Left hindlimb (tissue), 1 donor: ENCODE results near the gene RTN4RL2.

Experiments
- DNase-seq: peaks from one replicate; pipeline ENCODE4 v3.0.0-alpha.2; 2018

The RTN4RL2 gene

GRCh38 chr11:57463671-57464538 is 3.6 kb downstream of the RTN4RL2 start:
- no peak for DNase-seq

DNA sequence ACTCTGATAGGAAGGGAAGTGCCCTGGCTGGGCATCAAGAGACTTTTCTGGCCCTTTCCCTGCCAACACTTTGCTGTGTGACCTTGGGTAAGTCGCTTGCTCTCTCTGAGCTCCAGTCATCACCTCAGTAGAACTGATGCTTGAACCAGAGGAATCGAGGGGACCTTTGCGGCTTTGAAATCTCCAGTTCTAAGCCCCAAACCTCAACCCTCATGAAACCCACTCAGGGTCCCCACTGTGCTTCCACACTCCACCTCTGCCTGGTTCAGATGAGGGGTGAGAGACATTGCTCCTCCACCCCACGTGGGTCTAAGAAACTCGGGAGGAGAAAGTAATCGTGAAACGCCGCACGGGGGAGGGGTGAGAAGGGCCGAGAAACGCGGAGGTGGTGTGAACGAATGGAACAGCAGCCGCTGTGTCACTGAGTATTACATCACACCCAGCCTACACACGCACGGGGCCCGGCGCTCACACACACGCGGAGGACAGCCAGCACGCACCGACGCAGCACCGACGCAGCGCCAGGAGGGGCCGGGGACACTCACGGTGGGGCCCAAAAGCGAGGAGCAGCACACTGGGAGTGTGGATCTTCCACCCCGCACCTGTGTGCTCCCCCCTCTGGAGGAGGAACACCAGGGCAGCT is 4.3 kb downstream of the RTN4RL2 start:
- DNase-seq = no peak

DNA sequence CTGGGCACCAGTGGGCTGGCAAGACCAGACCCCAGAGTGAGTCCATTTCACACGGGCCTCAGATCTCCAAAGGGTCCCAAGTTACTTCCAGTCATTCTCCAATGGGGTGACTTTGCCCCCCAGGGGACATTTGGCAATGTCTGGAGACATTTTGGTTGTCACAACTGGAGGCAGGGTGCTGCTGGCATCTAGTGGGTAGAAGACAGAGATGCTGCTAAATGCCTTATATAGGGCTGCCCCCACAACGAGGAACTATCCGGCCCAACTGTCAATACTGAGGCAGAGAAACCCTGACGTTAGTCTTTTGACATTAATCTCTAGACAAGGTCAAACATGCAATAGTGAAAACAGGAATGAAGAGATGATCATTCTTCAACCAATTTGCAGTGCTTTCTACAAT is 6.4 kb downstream of the RTN4RL2 start:
- DNase-seq = no peak

GRCh38 chr11:57467508-57468157 is 7.3 kb downstream of the RTN4RL2 start:
- DNase-seq = no peak

- DNase-seq = no peak
Observed at GRCh38 chr11:57468276-57468675, 7.9 kb downstream of the RTN4RL2 start.

GRCh38 chr11:57469268-57469667 is 8.9 kb downstream of the RTN4RL2 start:
- DNase-seq = no peak

DNA sequence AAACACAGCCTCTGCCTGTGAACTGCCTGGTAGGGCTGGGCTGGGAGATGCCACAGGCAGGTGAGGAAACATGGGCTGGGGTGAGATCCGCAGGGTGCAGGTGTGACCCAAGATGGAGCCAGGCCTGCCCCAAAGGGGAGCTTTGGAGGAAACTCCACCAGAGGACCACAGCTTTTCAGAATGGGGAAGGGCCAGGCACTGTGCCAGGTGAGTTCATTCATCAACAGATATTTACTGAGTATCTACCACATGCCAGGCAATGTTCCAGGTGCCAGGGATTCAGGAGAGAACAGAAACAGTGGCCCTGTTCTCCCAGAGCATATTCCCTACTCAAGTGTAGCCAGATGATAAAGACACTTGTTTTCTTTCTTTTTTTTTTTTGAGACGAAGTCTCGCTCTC is 11.2 kb downstream of the RTN4RL2 start:
- no peak for DNase-seq

DNA sequence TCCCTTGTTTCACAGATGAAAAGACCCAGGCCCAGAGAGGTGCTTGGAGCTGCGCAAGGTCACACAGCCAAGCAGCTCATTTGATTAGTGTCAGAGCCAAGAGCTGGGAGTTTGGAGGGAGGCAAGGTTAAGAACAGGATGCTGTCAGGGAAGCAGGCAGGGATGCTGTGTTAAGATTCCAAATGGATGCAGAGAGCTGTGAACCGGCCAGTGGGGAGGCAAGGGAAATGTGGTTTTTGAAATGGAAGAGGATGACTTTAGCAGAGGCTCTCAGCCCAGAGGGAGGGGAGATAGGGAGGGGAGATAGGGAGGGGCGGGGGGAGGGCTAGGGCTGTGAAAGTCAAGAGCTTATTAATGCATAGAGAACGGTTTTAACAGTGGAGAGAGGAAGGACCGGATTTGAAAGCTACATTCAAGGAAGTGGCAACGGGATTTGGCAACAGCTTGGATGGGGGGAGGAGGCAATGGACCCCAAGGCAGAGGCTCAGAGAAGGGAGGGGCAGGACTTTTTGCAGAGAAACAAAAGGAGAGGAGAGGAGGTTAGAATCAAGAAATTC is 13.0 kb downstream of the RTN4RL2 start:
- no peak for DNase-seq

DNA sequence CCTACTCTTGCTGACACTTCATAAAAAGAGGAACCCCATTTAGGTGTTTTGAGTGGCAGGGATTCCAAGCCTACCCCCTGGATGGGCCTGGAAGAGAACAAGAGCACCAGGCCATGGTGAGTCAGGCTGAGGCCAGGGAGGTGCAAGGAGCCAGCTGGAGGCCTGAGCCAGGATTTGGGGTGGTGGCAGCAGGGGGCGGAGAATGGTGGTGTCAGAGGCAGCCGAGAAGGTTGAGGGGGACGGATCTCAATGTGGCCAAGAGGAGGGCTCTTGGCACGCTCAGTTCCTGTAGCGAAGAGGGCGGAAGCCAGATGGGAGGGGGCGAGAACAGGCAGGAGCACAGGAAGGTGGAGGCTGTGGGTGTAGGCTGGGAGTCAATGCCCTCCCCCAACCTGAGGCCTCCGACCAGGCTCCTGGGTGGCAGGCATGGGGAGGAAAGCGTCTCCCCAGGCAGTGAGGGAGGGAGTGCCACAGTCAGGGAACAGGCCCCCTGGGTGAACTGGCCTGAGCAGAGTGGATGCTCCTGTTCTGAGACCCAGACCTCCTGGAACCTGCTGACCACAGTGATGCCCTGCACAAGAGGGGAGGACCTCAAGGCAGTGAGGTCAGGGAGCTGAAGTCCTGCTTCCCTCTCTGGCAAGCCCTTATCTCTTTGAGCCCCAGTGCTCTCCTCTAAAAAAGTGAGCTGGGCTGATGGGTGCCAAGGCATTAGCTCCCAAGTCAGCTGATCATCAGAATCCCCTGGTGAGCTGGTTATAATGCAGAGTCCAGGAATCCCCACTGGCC is 13.9 kb downstream of the RTN4RL2 start:
- DNase-seq = peak; percentile 66

GRCh38 chr11:57474803-57475115 is 14.4 kb downstream of the RTN4RL2 start:
- no peak for DNase-seq

- DNase-seq = no peak
Observed at GRCh38 chr11:57475191-57475590, 14.9 kb downstream of the RTN4RL2 start.

DNA sequence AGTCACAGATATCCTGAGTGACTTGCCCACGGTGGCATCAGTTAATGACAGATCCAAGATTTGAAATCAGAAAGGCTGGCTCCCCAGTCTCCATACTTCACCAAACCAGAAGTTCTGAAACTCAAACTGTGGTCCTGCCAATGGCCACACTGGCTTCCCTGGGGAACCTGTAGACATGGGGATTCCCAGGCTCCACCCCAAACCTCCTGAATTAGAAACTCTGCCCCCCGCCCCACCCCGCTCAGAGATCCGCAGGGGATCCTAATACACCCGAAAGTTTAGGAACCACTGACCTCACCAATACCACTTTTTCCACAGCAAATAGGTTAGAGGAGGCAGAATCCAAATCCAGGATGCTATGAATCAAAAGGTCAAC is 15.3 kb downstream of the RTN4RL2 start:
- no peak for DNase-seq

DNA sequence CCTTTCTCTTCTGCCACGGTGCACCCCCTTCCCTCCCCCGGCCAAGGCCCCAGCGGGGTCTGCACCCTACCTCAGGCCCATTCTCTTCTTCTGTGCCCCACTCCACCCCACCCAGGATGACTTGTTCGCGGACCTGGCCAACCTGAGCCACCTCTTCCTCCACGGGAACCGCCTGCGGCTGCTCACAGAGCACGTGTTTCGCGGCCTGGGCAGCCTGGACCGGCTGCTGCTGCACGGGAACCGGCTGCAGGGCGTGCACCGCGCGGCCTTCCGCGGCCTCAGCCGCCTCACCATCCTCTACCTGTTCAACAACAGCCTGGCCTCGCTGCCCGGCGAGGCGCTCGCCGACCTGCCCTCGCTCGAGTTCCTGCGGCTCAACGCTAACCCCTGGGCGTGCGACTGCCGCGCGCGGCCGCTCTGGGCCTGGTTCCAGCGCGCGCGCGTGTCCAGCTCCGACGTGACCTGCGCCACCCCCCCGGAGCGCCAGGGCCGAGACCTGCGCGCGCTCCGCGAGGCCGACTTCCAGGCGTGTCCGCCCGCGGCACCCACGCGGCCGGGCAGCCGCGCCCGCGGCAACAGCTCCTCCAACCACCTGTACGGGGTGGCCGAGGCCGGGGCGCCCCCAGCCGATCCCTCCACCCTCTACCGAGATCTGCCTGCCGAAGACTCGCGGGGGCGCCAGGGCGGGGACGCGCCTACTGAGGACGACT is 15.9 kb downstream of the RTN4RL2 start:
- DNase-seq = no peak

DNA sequence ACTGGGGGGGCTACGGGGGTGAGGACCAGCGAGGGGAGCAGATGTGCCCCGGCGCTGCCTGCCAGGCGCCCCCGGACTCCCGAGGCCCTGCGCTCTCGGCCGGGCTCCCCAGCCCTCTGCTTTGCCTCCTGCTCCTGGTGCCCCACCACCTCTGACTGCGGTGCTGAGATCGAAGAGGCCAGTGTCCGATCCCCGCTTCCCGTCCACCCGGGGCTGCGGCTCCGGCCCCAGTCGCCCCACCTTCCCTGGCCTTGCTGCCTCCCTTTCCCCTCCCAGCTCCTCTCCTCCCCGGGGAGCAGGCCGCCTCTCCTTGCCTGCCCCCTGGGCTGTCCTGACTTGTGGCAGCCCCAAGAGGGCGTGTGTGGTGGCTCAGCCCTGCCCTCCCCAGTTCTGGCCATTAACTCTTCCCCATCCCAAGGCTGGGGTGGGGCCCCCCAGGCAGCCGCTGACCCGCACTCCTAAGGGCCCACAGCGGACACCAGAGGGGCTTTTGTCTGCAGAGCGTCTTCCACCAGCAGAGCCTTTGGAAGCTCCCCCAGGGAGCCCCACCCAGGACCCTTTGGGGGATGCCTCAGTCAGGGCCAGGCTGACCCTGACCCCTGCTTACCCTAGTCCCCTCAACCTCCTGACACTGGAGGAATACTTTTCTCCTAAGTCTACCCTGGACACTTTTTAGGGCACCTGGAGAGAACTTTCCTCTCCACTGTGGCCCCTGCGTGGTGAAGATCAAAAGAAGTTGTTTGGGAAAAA is 16.6 kb downstream of the RTN4RL2 start:
- no peak for DNase-seq

DNA sequence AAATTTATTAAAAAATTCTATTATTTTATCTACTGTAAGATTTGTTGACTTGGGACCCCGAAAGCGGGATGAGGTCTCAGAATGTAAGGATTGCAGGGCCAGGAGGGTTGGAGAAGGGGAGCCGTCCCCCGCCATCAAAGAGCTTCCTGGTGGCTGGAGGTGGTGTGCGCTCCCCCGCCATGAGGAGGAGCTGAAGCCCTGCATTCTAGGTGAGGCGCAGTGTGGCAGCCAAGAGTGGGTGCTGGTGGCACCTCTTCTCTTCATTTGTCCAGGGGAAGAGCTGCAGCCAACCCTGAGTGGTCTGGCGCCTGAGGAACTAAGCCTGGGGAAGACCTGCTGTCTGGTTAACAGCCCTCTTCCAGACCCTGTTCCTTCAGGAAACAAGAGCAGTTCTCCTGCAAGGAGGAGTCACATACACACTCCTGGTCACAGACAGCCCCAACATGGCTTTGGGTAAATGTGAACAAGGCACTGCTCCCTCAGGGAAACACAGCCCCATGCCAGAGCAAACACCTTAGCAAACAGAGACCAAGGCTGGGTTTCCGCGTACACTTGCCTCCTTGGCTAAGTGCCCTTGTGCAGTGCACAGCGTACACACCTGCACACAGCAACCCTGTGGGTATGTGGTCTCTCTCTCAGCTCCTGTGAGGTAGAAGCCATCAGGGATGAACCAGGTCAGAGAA is 17.3 kb downstream of the RTN4RL2 start:
- DNase-seq = no peak

DNA sequence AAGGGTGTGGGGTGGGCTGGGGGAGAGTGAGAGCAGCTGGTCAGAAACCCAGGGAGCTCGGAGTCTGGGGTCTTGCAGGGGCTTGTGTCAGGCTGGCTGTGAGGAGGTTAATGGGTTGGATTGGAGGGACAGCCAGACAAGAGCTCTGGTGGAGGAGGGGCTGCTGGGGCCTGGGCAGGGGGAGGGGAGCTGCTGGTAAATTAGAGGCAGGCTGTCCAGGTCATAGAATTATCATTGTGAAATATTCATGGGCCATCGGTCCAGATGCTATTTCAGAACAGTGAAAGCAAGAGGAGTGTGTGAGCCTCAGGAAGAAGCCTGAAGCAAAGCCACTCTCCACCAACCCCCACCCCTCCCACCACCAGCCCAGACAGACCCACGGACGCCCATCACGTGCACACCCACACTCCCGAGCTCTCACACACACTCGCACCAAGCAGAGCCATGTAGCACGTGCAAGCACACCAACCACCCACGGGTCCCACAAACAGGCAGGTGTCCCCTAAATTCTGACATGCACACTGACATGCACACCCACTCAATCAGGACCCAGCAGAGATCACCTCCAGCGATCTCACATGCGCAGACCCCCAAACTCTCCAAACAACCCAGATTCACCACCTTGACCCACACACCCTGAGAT is 18.8 kb downstream of the RTN4RL2 start:
- no peak for DNase-seq

- no peak for DNase-seq
Observed at GRCh38 chr11:57479911-57480310, 19.6 kb downstream of the RTN4RL2 start.

DNA sequence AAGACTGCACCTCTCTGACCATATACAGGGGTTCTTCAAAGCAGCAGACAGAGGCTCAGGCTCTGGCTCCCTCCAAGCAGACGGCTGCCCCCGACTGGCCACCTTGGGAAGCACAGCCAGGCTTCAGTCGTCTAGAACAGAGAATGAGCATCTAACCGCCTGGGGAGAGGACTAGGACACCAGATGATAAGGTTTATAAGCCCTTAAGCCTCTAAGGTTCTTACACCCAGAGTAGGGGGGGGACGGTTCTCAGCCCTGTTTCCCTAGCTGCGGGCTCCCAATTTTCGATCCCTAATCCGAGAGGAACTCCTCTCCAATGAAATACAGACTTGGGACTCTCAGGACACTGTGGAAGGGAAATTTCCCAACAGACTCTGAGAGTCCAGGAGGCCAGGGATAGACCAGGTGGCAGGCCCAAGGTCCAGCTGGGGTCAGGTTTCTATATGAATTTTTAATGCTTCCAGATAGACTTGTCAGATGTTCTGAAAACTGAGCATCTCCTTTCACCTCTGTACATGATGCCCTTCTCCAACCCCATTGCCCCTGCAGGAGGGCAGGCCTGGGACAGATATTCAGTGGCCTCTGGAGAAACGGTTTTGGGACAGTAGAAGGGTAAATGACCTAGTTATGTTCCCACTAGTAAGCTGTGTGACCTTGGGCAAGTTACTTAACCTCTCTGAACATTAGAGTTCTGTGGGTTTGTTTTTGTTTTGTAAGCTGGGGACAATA is 20.2 kb downstream of the RTN4RL2 start:
- DNase-seq = no peak

- no peak for DNase-seq
Observed at GRCh38 chr11:57481315-57481714, 21.0 kb downstream of the RTN4RL2 start.
